MG63 (cell line): ENCODE data around the gene BRPF1. TPM values are rescaled to one million over a fixed set of nuclear protein-coding genes. Genes with fewer than 3 reads are reported as not detected.

Experiments used
- DNase-seq: peaks from one replicate; pipeline ENCODE4 v3.0.0-alpha.2; 2020
- H3K27me3 ChIP-seq: fragments of 250-450 bp; sonication (Bioruptor Pico); 2 replicates; pipeline ENCODE4 v1.5.1; 2020; ENCODE audit warnings: mild to moderate bottlenecking, moderate library complexity
- H3K36me3 ChIP-seq: fragments of 250-450 bp; sonication (Bioruptor Pico); 2 replicates; pipeline ENCODE4 v1.5.1; 2020; ENCODE audit warnings: mild to moderate bottlenecking, moderate library complexity
- H3K4me3 ChIP-seq: fragments of 250-450 bp; sonication (Bioruptor Pico); 2 replicates; pipeline ENCODE4 v1.5.1; 2020; ENCODE audit warnings: mild to moderate bottlenecking, moderate library complexity
- H3K9me3 ChIP-seq: fragments of 250-450 bp; sonication (Bioruptor Pico); 2 replicates; pipeline ENCODE4 v1.5.1; 2020; ENCODE audit warnings: mild to moderate bottlenecking, moderate library complexity
- total RNA-seq: library from RNA; depleted of rRNA; stranded (reverse); fragments of >200 nt; shearing (Covaris generic); gene quantifications from 2 replicates; pipeline ENCODE4 v1.2.3, GENCODE V29; 2014; ENCODE audit warnings: low replicate concordance

Gene BRPF1
- total RNA-seq, 1 experiment from 2014 or later: 7.0 TPM

DNA sequence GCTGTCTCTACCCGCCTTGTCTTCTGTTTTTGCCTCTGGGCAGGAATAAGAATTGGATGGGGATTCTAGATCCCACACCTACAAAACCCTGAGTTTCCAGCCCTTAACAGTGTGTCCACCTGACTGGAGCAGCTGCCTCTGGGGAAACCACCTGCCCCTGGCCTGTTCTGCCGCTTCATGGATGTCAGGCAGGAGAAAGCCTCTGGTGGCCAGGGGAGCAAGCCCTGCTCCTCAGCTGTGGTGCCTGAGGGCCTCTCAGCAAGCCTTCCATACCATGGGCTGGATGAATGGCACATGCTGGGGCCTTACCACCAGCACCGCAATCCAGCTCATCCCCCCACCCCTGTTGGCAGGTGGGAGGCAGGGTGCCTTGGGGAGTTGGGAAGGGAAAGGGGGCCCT lies 33.2 kb upstream of the BRPF1 start:
- H3K4me3 ChIP-seq: no peak overlapping the region
- H3K9me3 ChIP-seq: no peaks in the 10 kb centered on the region
- H3K27me3 ChIP-seq: no peaks in the 10 kb centered on the region
- H3K36me3 ChIP-seq: no peaks in the 10 kb centered on the region
- DNase-seq: no peak

DNA sequence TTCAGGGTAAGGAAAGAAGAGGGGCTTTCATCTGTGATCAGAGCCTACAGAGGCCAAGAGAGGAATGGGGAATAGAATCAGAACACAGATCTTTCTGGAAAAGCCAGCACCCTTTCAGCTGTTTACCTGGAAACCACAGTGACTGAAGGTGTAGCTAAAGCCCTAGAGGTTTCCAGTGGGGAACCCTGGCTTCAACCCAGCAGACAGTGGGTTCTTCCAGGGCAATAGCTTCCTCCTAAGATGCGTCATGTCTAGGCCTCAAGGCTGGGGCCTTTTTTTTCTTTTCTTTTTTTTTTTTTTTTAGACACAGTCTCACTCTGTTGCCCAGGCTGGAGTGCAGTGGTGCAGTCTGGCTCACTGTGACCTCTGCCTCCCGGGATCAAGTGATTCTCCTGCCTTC lies 31.0 kb upstream of the BRPF1 start:
- Histone ChIP-seq H3K36me3 (no peaks in the 10 kb centered on the region), H3K27me3 (no peaks in the 10 kb centered on the region)
- DNase-seq: no peak

GRCh38 chr3:9701006-9701405 lies 30.5 kb upstream of the BRPF1 start:
- H3K27me3 ChIP-seq: no peaks in the 10 kb centered on the region
- no peaks in the 10 kb centered on the region for H3K9me3 ChIP-seq
- no peak overlapping the region for H3K4me3 ChIP-seq
- DNase-seq: no peak
- H3K36me3 ChIP-seq: no peaks in the 10 kb centered on the region

More for the DNA sequence above, 31.0 kb upstream of the BRPF1 start:
- H3K9me3 ChIP-seq: no peaks in the 10 kb centered on the region
- no peak overlapping the region for H3K4me3 ChIP-seq

GRCh38 chr3:9701711-9702110 lies 29.8 kb upstream of the BRPF1 start:
- H3K4me3 ChIP-seq: no peak overlapping the region
- H3K9me3 ChIP-seq: no peaks in the 10 kb centered on the region
- no peaks in the 10 kb centered on the region for H3K27me3 ChIP-seq
- DNase-seq: no peak
- no peaks in the 10 kb centered on the region for H3K36me3 ChIP-seq

- DNase-seq: no peak
- Histone ChIP-seq H3K27me3 (no peaks in the 10 kb centered on the region), H3K4me3 (no peak overlapping the region), H3K36me3 (no peaks in the 10 kb centered on the region), H3K9me3 (no peaks in the 10 kb centered on the region)
Measured at GRCh38 chr3:9703240-9703639, 28.3 kb upstream of the BRPF1 start.

DNA sequence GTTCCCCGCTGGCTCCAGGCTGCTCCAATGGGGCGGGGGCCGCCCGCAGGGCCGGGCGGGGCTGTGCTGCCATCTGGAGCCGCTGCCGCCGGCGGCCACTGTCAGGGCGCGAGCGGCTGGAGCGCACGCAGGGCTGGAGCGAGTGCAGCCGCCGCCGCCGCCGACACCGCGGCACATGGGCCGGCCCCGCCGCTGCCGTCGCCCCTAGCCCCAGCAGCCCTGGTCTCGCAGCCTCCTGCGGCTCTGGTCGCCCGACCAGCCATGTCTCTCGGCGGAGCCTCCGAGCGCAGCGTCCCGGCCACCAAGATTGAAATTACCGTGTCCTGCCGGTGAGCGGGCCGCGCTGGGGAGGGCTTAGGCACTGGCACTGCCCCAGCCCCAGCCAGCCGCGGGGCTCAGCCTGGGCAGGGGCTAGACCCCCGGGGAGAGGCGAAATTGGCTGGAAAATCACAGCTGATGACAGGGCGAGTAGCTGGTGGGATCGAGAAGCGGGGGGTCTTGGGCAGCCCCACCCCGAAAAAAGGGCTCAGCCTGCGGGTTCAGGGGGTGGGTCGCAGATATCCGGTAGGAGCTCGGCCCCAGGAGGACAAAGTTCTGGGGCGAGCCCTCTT lies 27.7 kb upstream of the BRPF1 start, which contains the start of gene CPNE9:
Gene CPNE9 (plus strand): TSS at position 98 of the 611 bp plus-strand sequence. CDS start 164 bp downstream, at position 262.
- Histone ChIP-seq H3K4me3 (no peak within 1 kb of the TSS), H3K36me3 (no peaks in the 10 kb centered on the region), H3K27me3 (no peaks in the 10 kb centered on the region), H3K9me3 (no peaks in the 10 kb centered on the region)
- no peak for DNase-seq

DNA sequence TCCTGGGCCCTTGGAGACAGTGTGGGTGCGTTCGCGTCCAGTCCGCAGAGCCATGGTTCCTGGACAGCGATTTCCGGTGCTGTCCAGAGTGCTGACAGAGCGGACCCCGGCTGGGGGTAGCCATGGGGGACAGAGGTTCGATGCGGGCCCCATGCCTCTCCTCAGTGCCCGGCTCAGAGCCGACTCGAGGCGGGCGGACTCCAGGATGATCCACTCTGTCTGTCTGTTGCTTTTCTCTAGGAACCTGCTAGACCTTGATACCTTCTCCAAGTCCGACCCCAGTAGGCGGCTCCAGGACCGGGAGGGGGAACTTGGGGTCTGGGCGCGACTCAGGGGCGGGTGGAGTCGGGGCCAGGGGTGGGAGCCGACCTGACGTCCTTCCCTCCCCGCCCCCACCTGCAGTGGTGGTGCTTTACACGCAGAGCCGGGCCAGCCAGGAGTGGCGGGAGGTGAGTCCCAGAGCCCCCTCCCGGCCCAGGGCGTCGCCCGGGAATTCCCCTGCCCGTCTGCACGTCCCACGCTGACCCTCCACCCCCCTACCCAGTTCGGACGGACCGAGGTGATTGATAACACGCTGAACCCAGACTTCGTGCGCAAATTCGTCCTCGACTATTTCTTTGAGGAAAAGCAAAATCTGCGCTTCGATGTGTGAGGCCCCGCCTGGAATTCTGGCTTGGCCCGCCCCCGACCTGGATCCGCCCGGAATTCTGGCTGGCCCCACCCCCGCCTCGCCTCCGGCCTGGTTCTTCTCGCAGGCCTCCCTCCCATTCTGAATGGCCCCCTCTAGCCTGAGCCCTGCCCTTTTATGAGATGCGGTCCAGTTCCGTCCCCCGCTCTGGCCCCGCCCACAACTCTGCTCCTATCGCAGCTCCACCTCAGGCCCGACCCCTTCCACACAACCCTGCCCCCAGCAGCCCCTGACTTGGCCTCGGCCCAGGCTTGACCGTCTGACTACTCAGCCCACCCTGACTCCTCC lies 26.9 kb upstream of the BRPF1 start:
- Histone ChIP-seq H3K4me3 (no peak overlapping the region), H3K9me3 (no peaks in the 10 kb centered on the region), H3K36me3 (no peaks in the 10 kb centered on the region), H3K27me3 (no peaks in the 10 kb centered on the region)
- peak; percentile 25 for DNase-seq

DNA sequence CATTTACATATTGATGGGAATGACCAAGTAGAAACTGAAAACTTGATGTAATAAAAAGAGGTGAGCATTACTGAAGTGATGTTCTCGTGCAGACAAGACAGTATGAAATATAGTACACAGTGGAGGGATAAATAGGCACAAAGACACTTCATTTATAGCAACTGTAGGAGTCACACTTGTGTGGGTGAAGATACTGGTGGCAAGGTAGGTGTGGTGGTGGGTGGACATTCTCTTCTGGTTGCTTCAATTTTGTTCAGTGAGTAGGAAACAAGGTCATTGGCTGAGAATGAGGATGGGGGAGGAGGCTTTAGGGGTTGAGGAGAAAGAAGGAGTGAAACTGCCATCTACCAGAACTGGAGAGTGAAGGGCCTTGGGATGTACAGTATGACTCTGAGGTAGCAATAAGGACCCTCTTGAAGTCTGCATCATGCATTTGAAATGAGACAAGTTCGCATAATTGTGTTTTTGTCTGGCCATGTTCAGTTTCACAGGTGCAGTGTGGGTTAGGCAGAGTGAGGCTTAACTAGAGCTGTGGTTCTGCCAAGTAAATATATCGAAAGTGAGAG lies 21.3 kb upstream of the BRPF1 start:
- DNase-seq: no peak
- Histone ChIP-seq H3K4me3 (no peak overlapping the region), H3K9me3 (no peaks in the 10 kb centered on the region), H3K36me3 (no peaks in the 10 kb centered on the region), H3K27me3 (no peaks in the 10 kb centered on the region)

DNA sequence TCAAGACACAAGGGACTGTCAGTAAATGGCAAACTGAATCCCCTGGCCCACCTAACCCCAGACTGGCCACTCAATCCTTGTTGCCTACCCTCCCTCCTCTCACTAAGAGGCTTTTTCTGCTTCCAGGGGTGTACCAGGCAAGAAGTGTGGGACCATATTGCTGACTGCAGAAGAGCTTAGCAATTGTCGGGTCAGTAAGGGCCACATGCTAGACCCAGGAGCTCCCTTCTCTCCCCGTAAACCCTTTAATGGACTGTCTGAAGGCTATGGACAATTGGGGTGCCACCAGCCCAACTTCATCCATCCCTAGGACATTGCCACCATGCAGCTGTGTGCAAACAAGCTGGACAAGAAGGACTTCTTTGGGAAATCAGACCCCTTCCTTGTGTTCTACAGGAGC lies 19.1 kb upstream of the BRPF1 start:
- Histone ChIP-seq H3K9me3 (no peaks in the 10 kb centered on the region), H3K36me3 (no peaks in the 10 kb centered on the region), H3K4me3 (no peak overlapping the region), H3K27me3 (no peaks in the 10 kb centered on the region)
- DNase-seq: no peak

DNA sequence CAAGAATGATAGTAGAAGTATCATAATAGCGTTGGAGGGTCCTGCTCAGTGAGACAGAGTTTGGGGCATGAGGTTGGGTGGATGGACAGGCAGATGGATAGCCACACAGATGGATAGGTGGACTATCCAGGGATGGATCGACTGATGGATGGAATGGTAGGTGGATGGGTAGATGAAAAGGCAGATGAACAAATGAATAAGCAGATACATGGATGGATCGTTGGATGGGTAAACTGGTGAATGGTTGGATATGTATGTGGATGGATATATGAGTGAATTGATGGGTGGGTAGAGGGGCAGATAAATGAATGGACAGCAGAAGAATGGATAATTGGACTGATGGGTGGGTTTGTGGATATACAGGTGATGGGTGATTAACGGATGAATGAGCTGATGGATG lies 18.4 kb upstream of the BRPF1 start:
- Histone ChIP-seq H3K4me3 (no peak overlapping the region), H3K27me3 (no peaks in the 10 kb centered on the region), H3K9me3 (no peaks in the 10 kb centered on the region), H3K36me3 (no peaks in the 10 kb centered on the region)
- no peak for DNase-seq

DNA sequence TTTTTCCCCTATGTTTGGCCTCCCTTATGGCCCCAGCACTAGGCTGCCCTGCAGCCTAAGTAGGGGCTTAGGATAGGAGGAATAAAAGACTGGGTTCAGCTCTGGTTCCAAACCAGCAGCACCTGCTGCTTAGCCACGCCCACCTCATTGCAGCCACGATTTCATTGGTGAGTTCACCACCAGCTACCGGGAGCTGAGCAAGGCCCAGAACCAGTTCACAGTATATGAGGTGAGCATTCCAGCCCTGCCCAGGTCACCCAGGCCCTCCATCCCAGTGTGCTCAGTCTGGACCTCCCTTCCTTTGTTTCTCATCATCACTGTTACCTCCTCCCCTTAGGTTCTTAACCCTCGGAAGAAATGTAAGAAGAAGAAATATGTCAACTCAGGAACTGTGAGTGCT lies 16.4 kb upstream of the BRPF1 start:
- no peaks in the 10 kb centered on the region for H3K27me3 ChIP-seq
- no peak overlapping the region for H3K4me3 ChIP-seq
- H3K9me3 ChIP-seq: no peaks in the 10 kb centered on the region
- H3K36me3 ChIP-seq: no peaks in the 10 kb centered on the region
- no peak for DNase-seq

DNA sequence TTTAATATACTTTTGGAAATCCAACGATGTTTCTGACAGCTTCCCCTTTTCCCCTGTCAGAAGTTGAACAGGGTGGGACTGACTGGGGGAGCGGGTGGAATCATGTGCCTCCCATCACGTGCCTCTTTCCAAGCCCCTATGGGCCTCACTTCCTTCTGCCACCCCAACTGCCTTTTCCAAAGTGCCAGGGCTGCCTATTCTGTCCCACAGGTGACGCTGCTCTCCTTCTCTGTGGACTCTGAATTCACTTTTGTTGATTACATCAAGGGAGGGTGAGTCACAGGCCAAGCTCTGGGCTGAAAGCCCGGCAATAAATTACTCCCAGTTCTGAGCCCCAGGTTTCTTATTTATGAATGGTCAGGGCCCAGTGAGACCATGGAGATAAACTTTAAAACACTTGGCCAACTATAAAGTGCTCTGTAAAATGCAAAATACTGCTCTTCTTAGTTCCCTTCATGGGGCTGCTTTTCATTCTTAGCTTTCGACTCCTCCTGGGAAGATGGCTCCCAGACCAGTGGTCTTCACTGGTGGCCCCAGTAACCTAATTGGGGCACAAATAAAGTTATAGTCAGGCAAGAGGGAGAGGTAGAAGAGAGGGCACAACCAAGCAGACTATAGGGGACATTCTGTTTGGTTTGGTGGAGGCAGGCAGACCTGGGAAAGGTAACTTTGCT lies 15.6 kb upstream of the BRPF1 start:
- Histone ChIP-seq H3K27me3 (no peaks in the 10 kb centered on the region), H3K36me3 (no peaks in the 10 kb centered on the region), H3K9me3 (no peaks in the 10 kb centered on the region), H3K4me3 (no peak overlapping the region)
- peak; percentile 81 for DNase-seq

GRCh38 chr3:9716801-9717555 lies 14.6 kb upstream of the BRPF1 start:
- H3K27me3 ChIP-seq: no peaks in the 10 kb centered on the region
- no peak overlapping the region for H3K4me3 ChIP-seq

GRCh38 chr3:9717563-9717962 lies 14.0 kb upstream of the BRPF1 start:
- no peak overlapping the region for H3K4me3 ChIP-seq

More at GRCh38 chr3:9716801-9717555, 14.6 kb upstream of the BRPF1 start:
- Histone ChIP-seq H3K9me3 (no peaks in the 10 kb centered on the region), H3K36me3 (no peaks in the 10 kb centered on the region)
- no peak for DNase-seq

GRCh38 chr3:9718118-9718517 lies 13.4 kb upstream of the BRPF1 start:
- Histone ChIP-seq H3K27me3 (no peaks in the 10 kb centered on the region), H3K36me3 (no peaks in the 10 kb centered on the region), H3K9me3 (no peaks in the 10 kb centered on the region), H3K4me3 (no peak overlapping the region)
- DNase-seq: no peak

More at GRCh38 chr3:9717563-9717962, 14.0 kb upstream of the BRPF1 start:
- DNase-seq: no peak
- Histone ChIP-seq H3K27me3 (no peaks in the 10 kb centered on the region), H3K9me3 (no peaks in the 10 kb centered on the region), H3K36me3 (no peaks in the 10 kb centered on the region)

DNA sequence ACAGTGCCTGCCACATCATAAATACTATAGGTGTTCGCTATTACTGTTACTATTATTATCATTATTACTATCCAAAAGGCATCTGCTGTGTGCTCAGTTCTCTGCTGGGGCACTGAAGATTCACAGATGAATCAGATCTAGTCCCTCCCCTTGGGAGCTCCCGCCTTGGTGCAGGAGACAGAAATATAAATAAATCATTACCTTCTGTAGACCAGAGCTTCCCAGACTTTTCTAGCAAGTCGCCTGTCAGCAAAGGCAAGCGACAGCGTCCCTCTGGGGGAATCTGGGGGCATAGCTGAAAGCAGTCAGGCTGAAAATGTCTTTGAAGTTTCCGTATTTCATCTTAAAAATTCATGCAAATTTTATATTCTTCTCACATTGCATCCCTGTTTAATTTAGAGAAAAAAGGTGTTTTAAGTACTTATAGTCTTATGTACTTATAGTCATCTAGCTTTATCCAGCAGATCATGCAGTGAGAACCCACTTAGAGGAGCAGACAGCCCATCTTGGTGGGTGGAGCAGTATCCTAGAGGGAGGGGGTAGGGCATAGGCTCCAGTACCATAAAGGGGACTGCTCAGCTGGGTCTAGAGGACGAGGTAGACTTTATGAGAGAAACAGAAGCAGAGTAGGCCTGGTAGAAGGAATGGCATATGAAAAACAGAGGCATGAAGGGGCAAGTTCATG lies 10.4 kb upstream of the BRPF1 start:
- Histone ChIP-seq H3K27me3 (no peaks in the 10 kb centered on the region), H3K9me3 (no peaks in the 10 kb centered on the region), H3K4me3 (no peak overlapping the region), H3K36me3 (no peaks in the 10 kb centered on the region)
- DNase-seq: no peak
